ENCODE data around the gene SLC16A6. TPM values are rescaled to one million over a fixed set of nuclear protein-coding genes. Genes with fewer than 3 reads are reported as not detected.
"Not testable (repeated sequence)": the region's sequence is repeated elsewhere in the genome, so short reads cannot be mapped to it uniquely, and the experiment has no call there.

Gene SLC16A6
- total RNA-seq, 6 experiments from 2014 or later, result 0.19 to 1.2 (median 0.45) TPM

DNA sequence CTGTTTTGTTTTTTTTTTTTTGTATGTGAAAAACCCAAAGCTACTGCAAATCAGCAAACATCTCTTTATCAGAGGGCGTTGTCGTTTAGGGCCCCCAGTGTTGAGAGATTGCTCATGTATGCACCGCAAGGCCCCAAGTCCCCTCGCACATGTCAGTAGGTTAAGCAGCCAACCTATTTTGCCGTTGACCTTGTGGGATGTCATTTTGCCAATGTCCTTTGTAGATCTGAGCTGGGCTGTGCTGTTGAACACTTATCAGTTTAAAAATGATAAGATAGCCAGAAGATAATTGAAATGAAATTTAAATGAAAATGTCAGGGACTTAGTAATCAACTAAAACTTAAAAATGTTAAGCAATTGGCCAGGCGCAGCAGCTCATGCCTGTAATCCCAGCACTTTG, 26.5 kb upstream of the SLC16A6 start:
- Histone ChIP-seq H3K9me3 (no peaks in the 10 kb centered on the region), H3K4me3 (no peak overlapping the region), H3K4me1 (no peaks in the 10 kb centered on the region), H3K36me3 (no peaks in the 10 kb centered on the region), H3K27ac (no peak overlapping the region), H3K27me3 (no peaks in the 10 kb centered on the region)
- no peak for TF ChIP-seq POLR2A (IDR thresholded peaks at IDR 0.05)
- TF ChIP-seq, protein P1, sequence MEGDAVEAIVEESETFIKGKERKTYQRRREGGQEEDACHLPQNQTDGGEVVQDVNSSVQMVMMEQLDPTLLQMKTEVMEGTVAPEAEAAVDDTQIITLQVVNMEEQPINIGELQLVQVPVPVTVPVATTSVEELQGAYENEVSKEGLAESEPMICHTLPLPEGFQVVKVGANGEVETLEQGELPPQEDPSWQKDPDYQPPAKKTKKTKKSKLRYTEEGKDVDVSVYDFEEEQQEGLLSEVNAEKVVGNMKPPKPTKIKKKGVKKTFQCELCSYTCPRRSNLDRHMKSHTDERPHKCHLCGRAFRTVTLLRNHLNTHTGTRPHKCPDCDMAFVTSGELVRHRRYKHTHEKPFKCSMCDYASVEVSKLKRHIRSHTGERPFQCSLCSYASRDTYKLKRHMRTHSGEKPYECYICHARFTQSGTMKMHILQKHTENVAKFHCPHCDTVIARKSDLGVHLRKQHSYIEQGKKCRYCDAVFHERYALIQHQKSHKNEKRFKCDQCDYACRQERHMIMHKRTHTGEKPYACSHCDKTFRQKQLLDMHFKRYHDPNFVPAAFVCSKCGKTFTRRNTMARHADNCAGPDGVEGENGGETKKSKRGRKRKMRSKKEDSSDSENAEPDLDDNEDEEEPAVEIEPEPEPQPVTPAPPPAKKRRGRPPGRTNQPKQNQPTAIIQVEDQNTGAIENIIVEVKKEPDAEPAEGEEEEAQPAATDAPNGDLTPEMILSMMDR (IDR thresholded peaks at IDR 0.05), result no peak
- WGBS (ENCODE audit: insufficient coverage, low coverage, low lambda C conversion rate, missing lambda C conversion rate), result 95% methylated on average over 5 of the region's 6 CpGs
- ATAC-seq, result no peak
- DNase-seq, result no peak
- intact Hi-C loops (cut with DNase I), result no loop called here

DNA sequence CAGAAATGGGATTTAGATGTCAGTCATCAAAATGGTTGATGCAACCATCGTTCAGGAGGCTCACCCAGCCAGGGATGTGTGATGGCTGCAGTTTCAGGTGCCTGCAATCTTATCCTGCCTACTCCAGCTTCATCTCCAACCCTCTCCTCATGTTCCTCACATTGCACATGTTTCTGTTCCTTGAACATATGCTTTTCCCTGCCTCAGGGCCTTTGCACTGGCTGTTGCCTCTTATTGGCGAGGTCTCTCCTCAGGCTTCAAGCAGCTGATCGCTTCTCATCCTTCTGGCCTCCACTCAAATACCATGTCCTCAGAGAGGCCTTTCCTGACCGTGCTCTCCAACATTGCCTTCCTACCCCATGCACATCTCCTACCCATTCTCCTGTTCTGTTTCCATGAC, 25.0 kb upstream of the SLC16A6 start:
- Histone ChIP-seq H3K27ac (no peak overlapping the region), H3K36me3 (no peaks in the 10 kb centered on the region), H3K4me3 (no peak overlapping the region), H3K9me3 (no peaks in the 10 kb centered on the region), H3K4me1 (no peaks in the 10 kb centered on the region), H3K27me3 (no peaks in the 10 kb centered on the region)
- WGBS (ENCODE audit: insufficient coverage, low coverage, low lambda C conversion rate, missing lambda C conversion rate), result 100% methylated on average over 2 of the region's 4 CpGs
- ATAC-seq (no peak), DNase-seq (no peak)
- intact Hi-C loops (cut with DNase I), result no loop called here
- TF ChIP-seq POLR2A (IDR thresholded peaks at IDR 0.05), result no peak
- TF ChIP-seq, protein P1 (IDR thresholded peaks at IDR 0.05), result no peak

DNA sequence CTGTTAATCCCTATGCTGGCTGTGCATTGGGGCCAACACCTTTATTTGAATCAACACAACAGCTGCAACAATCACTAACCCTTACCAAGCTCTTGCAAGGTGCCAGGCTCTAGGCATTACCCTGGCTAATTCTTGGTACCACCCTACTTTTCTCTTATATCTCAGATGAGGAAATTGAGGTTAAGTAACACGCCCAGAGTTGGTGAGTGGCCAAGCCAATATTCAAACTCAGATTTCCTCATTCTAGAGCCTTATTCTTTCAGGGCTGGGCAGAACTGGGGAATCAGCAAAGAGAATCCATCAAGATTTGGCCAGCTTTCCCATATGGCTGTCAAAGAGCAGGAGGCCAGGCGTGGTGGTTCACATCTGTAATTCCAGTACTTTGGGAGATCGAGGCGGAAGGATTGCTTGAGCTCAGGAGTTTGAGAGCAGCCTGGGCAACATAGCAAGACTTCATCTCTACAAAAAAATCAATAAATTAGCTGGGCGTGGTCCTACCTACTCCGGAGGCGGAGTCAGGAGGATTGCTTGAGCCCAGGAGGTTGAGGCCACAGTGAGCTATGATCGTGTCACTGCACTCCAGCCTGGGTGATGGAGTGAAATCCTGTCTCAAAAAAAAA, 24.1 kb upstream of the SLC16A6 start:
- no peak for TF ChIP-seq POLR2A (IDR thresholded peaks at IDR 0.05)
- TF ChIP-seq, protein P1 (IDR thresholded peaks at IDR 0.05), result no peak
- H3K9me3 ChIP-seq, result no peaks in the 10 kb centered on the region
- DNase-seq (no peak), ATAC-seq (peak in 2 of 4 donors; percentile 25 to 47)
- H3K27ac ChIP-seq, result no peak overlapping the region
- H3K36me3 ChIP-seq, result no peaks in the 10 kb centered on the region
- no peaks in the 10 kb centered on the region for H3K4me1 ChIP-seq
- 83% methylated on average over 6 of the region's 8 CpGs for WGBS (ENCODE audit: insufficient coverage, low coverage, low lambda C conversion rate, missing lambda C conversion rate)
- no peaks in the 10 kb centered on the region for H3K27me3 ChIP-seq
- no peak overlapping the region for H3K4me3 ChIP-seq
- intact Hi-C loops (cut with DNase I), result no loop called here

DNA sequence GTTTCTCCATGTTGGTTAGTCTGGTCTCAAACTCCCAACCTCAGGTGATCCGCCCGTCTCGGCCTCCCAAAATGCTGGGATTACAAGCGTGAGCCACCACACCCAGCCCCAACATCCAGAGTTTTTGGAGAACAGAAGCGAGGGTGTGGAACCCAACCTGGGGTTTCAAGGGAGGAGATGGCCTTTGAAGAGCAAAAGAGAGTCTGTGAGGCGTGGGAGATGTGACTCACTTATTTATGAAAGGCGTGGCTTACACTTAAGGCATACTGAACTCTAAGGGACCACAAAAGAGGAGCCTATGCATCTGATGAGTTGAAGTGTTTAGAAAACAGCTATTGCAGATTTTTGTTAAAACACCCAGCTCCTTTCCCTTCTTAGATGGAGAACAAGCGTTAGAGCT, 19.2 kb upstream of the SLC16A6 start:
- 81% methylated on average over 4 of the region's 8 CpGs for WGBS (ENCODE audit: insufficient coverage, low coverage, low lambda C conversion rate, missing lambda C conversion rate)
- Histone ChIP-seq H3K36me3 (no peaks in the 10 kb centered on the region), H3K9me3 (no peaks in the 10 kb centered on the region), H3K4me3 (no peak overlapping the region), H3K4me1 (peaks cover 0 to 5% (median 2%) of the 10 kb centered on the region in 4 donors), H3K27me3 (no peaks in the 10 kb centered on the region), H3K27ac (no peak overlapping the region)
- TF ChIP-seq, protein P1 (IDR thresholded peaks at IDR 0.05), result no peak
- no peak for TF ChIP-seq POLR2A (IDR thresholded peaks at IDR 0.05)
- intact Hi-C loops (cut with DNase I), result no loop called here
- no peak for ATAC-seq
- no peak for DNase-seq

DNA sequence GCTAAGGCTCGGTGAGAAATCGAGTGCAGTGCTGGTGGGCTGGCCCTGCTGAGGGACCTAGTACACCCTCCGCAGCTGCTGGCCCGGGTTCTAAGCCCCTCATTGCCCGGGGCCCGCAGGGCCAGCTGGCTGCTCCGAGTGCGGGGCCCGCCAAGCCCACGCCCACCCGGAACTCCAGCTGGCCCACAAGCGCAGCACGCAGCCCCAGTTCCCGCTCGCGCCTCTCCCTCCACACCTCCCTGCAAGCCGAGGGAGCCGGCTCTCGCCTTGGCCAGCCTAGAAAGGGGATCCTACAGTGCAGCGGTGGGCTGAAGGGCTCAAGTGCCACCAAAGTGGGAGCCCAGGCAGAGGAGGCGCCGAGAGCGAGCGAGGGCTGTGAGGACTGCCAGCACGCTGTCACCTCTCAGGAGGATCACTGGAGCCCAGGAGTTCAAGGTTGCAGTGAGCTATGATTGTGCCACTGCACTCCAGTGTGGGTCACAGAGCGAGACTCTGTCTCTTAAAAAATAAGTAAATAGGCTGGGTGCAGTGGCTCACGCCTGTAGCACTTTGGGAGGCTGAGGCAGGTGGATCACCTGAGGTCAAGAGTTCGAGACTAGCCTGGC, 18.2 kb upstream of the SLC16A6 start:
- DNase-seq; H3K27me3 ChIP-seq; H3K27ac ChIP-seq; ATAC-seq; intact Hi-C loops (cut with DNase I); H3K9me3 ChIP-seq; H3K4me3 ChIP-seq; H3K36me3 ChIP-seq: not testable (repeated sequence)
- H3K4me1 ChIP-seq, result peaks cover 0 to 12% (median 5%) of the 10 kb centered on the region in 4 donors
- WGBS (ENCODE audit: insufficient coverage, low coverage, low lambda C conversion rate, missing lambda C conversion rate), result no CpG with 5 or more reads among the region's 28 CpGs

DNA sequence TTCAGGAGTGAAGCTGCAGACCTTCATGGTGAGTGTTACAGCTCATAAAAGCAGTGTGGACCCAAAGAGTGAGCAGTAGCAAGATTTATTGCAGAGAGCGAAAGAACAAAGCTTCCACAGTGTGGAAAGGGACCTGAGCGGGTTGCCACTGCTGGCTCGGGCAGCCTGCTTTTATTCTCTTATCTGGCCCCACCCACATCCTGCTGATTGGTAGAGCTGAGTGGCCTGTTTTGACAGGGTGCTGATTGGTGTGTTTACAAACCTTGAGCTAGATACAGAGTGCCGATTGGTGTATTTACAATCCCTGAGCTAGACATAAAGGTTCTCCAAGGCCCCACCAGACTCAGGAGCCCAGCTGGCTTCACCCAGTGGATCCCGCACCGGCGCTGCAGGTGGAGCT, 17.6 kb upstream of the SLC16A6 start:
- intact Hi-C loops (cut with DNase I); H3K9me3 ChIP-seq; ATAC-seq; H3K36me3 ChIP-seq; H3K27me3 ChIP-seq; DNase-seq; H3K27ac ChIP-seq; H3K4me3 ChIP-seq: not testable (repeated sequence)
- no CpG with 5 or more reads among the region's 7 CpGs for WGBS (ENCODE audit: insufficient coverage, low coverage, low lambda C conversion rate, missing lambda C conversion rate)
- H3K4me1 ChIP-seq, result peaks cover 0 to 12% (median 5%) of the 10 kb centered on the region in 4 donors
